GM21367 (cell line): ENCODE results near the gene DNAL4.

ENCODE experiments used
- ATAC-seq: cut with Tn5 transposase; IDR thresholded peaks from one replicate; pipeline ENCODE4 v1.9.1; 2021; ENCODE audit not compliant: unreplicated experiment

Gene DNAL4

DNA sequence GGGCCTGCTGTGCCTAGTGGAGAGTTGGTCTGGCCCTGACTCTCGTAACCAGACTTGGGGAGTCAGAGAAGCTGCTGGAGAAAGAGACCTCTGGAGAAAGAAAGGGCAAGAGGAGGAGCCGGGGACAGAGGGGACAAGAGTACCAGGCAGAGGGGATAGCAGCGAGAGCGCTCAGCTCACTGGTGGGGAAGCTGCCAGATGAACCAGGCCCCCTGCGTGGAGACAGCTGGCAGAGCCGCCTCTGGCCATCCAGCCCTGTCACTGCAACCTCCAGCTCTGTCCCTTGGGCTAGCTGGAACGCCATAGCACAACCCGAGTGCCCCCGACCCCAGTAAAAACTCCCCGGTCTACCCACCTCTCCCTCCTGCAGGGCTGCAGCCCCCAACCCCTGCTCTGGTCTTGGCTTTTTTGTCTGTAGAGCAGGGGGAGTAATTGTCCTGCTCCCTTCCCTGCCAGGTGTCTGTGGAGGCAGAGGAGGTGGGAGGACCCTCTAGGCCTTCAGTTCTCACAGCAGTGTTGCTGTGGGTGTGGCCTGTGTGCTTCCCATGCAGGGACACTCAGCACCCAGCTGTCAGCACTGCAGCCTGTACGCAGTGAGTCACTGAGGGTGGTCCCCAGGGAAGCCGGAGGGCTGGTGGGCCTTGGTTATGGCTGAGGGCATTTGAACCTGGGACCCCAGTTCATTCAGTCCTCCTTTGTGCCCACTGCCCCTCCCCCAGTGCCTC, 33.3 kb downstream of the DNAL4 start:
- no peak for ATAC-seq

DNA sequence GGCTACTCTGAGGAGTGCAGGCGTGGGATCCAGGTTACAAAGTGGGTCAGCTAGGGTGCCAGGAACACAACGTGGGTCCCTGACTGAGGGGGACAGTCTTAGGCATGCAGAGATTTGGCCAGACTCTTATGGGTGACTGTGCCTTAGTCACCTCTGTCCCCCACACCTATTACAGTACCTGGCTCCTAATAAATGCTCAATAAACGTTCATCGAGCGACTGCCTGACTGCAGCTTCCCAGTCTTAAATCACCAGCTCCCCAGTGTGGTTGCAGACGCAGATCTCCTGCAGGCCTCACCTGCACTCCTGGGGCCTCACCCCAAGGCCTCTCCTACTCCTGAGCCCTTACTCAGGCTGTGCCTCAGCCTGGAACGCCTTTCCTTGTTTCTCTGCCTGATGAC, 34.9 kb downstream of the DNAL4 start:
- no peak for ATAC-seq

DNA sequence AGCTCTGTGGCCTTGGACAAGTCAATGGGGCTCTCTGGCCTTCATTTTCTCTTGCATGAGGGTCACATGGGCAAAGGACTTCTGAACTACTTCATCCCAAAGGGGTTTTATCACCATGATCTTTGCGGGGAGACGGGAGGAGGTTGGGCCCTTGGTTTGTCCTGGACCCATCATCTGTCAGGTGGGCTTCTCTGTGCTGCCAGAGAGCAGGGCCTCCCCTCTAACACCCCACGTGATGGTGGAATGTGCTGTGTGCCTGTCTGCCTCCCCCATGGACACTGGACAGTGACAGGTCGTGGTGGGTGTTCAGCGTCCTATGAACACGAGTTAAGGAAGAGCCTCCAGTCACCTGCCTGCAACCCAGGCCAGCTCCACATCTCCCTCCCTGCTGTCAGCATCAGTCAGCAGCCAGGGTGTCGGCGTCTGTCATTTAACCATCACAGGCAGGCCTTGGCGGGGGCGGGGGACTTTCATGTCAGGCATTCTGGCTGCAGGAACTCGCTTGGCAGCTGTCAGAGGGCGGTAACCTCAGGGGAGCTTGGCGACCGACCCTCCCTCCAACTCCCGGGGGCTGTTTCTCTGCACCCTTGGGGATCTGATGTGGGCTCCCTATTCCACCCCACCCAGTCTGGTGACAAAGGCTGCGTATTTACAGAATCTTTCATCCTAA, 35.5 kb downstream of the DNAL4 start:
- ATAC-seq: no peak

DNA sequence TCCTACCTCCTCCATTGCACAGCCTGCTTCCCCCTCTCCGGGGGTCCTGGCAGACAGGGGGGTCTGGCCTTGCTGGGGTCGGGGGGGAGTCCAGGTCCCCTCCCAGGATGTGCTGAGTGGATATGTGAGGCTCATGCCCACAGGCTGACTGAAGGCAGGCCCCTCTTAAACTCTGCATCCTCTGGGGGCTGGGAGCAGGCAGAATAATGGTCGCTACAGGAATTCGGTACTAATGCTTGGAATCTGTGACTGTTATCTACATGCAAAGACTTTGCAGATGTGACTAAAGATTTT, 36.5 kb downstream of the DNAL4 start:
- no peak for ATAC-seq

DNA sequence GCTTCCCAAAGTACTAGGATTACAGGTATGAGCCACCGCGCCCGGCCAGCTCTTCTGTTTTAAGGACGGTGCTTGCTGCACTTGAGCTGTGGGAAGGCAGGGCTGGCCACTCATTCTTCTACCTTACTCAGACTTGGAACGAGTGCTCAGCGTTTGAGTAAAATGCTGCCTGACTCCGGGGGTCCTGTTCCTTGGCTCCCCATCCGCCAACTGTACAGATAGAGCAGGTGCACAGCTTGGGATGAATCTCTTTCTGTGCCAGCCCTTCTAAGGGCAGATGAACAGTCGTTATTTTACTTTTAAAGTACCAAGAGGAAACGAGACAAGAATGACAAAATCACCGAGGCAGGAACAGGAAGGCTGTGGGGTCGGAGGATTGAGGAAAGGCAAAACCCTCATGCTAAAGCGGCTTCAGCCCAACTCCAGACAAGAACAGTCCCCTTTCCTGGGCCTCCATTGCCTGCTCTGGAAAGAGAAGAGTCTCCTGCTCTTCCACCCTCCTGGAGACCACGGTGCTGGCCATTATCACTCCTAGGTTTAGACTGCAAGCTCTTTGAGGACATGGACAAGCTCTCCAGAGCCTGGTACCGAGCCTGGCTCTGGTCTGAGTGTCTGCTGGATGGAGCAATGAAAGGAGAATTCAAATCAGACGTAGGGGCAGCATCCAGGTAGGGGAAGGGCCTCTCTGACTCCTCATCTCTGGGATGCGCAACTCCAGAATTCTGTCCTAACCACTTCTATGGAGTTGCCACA, 37.1 kb downstream of the DNAL4 start:
- ATAC-seq: no peak

DNA sequence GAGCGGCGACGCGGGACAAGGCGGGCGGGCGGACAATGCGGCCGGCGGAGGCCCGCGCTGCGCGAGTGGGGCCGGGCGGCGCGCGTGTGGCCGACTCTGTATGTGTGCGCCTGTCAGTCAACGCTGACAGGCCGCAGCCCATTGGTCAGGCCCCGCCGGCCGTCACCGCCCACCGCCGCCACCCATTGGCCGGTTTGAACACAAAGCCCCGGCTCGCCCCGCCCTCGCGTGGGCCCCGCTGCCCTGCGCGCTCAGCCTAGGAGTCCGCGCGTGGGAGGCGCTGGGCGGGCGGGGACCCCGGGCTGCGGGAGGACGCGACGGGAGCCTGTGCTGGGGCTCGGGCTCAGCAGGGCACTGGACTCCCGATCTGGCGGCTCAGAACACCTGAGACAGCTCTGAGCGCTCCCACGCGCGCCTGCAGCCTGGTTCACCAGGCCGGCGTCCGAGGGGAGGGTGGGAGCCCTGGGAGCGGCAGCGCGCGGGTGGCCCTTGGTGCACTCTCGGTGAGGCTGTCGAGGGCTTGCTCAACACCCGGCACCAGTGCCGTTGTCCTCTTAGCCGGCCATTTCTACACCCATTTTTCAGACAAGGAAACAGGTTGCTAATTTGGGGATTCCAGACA, 37.9 kb downstream of the DNAL4 start, which contains the start of gene SUN2:
SUN2 (minus strand) TSS at position 88 of the 622 bp plus-strand sequence. CDS start 3,370 bp downstream, outside the sequence.
- ATAC-seq: peak; percentile 56

DNA sequence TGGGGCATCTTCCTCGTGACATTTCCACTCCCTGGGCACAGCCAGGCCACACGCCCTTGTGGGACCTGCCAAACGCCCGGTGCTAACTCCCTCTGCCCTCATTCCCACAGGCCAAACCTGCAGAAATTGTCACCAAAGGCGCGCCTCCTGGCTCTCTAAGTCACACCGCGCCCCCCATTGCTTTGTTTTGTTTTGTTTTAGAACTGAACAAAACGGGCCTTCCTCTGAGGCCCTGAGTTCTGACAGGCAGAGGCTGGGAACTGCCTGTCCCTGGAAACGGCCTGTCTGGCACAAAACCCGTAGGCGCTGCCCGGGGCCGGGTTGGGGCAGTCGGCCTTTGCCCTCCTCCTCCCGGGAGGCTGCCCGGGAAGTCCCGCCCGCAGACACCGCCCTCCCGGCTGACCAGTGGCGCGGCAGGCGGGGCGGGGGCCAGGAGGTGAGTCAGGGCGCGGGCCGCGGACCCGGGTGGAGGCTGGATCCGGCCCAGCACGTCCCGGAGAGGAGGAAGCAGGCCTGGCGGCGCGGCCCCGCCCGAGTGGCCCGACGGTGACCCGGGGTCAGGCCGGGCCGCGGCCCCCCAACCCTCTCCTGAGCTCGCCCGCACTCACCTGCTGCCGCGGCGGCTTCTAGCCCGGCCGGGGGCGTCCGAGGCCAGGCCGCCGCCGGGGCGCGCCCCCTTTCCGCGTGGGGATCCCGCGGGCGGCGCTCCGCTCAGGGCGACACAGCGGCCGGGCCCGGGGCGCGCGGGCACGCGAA, 38.6 kb downstream of the DNAL4 start:
- peak; percentile 8 for ATAC-seq

DNA sequence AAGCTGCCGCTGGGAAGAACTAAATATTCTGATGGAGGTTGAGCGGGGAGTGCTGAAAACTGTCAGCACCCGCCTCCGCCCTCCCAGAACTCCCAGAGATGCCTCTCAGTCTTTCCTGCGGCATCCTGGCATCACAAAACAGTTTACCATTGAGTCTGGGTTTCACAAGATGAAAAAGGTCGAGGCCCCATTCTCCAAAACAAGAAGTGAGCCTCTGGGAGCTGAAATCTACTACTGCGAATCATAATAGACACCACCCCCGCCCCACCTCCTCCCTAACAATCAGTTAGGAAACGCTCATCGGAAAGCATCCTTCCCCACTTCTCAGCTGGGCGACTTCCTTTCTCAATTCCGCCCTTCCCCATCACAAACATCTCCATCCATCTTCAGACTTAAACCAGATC, 39.2 kb downstream of the DNAL4 start:
- no peak for ATAC-seq

DNA sequence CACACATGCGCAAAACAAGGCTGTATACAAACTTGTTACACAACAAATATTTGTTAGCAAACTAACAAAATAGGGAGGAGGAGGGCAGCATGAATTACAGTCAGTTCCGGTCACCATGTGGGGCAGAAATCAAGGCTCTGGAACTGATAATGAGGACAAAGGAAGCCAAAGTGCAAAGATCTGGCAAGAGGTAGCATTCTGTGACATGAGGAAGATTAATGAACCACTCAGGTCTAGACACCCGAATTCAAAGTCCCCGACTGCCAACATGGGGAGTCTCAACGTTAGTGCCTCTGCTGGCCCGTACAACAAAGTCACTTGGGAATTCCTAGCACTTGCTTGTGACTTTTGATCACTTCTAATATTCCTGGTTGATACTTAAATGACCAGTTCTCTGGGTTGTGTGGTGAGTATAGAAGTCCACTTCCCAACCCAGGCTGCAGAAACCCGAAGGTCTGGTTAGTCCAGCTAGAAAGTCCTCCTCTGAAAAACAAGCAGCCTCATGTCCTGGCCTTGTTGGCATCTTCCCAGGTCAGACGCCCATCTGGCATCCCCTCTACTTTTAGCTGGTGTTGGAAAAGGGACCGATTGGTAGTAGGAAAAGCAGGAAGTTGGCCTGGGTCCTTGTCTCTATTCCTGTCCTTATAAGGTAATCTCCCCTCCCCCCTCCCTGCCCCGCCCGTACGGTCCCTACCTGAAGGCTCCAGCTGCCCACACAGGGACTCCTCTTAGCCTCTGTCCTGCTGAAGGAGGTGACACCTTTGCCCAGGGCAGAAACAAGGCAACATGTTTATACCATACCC, 39.8 kb downstream of the DNAL4 start:
- no peak for ATAC-seq

DNA sequence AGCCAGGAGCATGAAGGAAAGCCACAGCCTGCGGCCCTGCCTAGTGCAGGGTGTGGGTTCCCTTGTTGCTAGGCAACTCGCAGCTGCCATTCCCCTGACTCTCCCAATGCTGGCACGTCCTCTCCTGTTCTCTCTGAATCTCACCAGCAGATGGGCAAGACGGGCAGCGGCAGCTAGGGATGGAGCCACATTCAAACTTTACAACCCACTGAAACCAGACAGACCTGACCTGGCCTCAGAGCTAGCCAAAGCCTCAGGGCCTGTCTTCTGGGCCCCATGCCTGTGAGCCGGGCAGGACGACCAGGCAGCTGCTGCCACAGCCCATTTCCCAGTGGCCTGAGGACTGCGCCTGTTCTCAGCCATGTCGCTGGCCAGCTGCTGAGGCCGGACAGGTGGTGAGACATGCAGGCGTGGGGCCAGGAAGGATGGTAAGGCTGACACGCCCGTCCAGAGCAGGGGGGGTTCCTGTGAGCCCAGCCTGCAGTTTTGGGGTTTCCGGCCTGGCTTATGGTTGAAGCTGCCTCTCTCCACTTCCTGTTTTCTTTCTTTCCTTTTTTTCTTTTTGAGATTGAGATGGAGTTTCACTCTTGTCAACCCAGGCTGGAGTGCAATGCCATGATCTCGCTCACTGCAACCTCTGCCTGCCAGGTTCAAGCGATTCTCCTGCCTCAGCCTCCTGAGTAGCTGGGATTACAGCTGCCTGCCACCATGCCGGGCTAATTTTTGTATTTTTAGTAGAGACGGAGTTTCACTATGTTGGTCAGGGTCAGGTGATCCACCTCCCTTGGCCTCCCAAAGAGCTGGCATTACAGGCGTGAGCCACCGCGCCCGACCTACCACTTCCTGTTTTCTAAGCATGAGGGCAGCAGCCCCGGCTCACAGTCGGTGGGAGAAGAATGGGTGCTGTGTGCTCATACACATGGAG, 42.3 kb downstream of the DNAL4 start:
- ATAC-seq: no peak

DNA sequence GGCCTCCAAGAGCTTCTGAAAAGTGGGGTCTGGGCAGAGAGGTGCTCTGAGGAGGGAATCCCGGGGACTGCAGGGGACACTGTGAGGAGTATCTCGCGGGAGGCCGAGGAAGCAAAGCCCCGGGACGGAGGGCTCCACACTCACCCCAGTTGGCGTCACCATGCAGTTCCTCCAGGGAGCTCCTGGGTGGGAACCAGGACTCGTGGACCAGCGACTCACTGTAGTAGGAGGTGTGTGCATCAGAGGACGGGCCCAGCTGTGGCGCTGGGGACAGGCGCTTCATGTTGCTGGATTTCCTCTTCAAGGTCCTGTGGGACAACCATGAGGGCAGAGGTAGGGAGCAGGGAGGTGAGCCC, 42.9 kb downstream of the DNAL4 start:
- ATAC-seq: no peak

DNA sequence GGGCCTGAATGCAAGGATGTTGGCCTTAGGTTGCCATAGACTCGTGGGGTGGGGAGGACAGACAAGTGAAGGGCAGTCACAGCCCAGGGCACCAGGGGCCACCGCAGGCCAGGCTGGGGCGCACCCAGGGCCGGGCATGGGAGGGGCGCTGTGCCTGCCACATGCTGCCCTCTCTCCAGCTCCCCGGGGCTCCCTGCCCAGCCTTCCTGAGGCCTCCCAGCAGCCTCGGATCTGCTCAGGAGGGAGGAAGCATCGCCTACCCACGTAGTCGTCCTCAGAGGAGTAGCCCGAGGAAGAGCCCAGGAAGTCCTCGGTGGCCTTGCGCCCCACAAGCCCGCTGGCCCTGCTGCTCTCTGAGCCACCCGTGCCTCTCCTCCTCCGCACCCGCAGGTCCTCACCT, 43.3 kb downstream of the DNAL4 start:
- ATAC-seq: no peak

DNA sequence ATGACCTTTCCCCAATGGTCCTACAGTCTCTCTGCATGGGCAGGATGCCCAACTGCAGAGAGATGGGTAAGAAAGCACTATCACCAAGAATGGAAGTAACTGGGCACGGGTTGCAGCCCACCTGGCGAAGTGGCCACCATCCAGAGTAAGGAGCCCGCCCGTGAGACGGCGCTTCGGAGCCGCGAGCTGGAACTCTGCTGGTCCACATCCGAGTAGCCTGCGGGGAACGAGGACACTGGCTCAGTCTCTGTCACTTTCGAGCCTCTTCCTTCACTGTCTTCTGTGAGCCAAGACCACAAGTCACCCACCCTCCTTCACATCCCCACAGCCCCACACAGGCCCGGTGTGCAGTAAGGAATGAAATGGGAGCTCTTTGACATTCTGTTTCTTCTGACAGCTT, 43.8 kb downstream of the DNAL4 start:
- no peak for ATAC-seq

DNA sequence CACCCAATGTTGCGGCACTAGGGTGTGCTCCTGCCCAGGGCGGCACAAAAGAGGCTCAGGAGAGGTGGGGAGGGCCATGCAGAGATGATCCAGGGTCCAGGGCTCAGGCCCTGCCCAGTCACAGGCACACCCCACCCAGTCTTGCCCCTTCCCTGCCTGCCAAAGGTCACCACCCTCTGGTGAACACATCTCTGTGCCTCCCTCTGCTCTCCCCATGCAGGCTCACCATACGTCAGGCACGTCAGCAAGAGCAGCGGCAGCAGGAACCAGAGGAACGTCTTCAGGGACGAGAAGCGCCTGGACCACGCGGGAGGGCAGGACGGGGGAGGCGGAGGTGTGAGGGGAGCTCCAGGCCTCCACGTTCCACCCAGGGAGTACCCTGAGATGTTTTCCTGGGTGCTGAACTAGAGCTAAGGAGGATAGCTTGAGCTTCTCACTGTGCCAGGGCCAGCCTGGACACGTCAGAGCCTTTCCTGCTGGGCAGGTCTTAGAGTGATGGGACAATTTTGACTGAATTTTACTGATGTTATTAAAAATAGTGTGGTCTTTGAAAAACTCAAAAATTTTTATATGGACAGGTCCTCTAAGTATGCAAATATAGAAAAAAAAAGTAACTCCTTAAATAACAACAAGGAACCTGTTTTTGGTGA, 45.3 kb downstream of the DNAL4 start:
- ATAC-seq: no peak

DNA sequence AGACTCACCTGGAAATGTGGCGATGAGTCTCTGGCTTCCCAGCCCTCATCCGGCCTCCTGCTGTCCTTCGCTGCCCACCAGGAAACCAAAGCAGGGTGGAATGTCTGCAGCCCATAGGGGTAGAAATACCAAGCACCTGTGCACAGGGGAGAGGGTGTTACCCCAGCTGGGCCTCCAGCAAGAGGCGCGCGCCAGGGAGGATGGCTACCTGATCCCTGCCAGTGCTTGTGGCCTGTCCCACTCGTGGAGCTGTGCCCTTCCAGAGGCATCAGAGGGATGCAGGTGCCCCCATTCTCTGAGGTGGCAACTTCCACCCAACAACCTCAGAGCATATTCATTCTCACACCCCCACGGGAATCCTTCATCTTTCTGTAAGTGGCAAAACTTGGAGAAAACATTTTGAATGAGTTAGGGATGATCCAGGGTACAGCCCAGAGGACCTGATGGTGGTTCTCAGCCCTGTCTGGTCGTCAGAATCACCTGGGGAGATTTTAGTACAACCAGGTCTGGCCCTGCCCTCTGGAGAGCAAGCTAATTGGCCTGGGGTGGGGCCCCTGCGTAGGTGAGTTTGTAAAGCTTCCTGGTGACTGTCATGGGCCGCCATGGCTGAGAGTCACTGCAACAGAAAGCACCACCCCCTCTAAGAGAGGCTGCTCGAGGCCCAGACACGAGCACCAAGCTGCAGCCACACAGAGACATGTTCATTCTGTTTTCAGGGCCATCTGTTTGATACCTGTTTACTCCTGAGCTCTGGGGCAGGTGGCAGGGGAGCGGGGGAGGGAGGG, 48.1 kb downstream of the DNAL4 start:
- no peak for ATAC-seq

DNA sequence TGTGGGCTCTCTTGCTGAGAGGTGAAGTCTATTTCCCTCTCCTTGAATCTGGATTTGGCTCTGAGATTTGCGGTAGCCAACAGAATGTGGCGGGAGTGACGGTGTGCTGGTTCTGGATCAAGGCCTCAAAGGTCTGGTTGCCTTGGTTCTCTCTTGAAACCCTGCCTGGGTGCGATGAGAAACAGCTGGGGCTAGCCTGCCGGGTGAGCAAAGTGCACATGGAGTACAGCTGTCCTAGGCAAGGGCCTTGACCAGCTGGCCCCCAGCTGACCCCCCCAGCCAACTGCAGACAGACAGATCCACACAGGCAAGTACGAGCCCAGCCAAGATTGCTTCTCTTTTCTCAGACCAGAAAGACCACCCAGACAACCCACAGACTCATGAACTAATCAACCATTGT, 49.0 kb downstream of the DNAL4 start:
- no peak for ATAC-seq

DNA sequence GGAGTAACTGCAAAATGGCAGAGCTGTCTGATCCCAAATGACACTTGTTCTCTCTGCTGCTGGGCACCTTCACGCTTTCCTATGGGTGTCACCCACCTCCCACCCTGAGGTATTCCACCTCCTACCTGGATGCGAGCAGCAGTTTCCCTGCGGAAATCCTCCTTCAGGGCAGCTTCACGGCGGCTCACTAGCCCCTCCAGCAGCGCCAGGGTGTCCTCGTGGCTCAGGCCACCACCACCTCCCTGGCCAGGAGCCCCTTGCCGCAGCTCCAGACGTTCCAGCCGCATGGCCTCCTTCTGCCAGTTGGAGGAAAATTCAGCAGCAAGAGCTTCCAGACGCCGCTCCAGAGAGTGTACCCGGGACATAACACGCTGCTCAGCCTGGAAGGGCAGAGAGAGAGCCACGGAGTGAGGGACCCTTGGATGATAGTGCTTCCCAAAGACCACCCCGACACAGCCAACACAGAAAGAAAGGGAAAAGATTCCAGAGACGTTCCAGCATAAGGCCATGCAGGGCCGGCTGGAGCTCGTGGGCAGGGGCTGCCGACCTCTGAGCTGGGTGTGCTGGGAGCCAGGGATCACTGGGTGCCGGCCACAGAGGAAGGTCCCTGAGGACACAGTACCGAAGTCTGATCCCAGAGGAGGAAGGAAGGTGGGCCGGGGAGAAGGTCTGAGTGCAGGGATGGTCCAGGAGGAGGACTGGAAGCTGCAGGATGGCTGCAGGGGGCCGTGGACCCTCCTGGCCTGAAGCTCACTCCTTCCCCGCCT, 51.6 kb downstream of the DNAL4 start:
- no peak for ATAC-seq
